Measurements from ENCODE around the gene ABTB2. TPM values are rescaled to one million over a fixed set of nuclear protein-coding genes. Genes with fewer than 3 reads are reported as not detected.

ABTB2 gene
- total and polyA plus RNA-seq, 10 of the 15 experiments (the other 5 are each of a cell fraction or from before 2014, with no cell fraction given): 0.13 to 2.1 (median 0.72) TPM

- TF ChIP-seq, protein P1, sequence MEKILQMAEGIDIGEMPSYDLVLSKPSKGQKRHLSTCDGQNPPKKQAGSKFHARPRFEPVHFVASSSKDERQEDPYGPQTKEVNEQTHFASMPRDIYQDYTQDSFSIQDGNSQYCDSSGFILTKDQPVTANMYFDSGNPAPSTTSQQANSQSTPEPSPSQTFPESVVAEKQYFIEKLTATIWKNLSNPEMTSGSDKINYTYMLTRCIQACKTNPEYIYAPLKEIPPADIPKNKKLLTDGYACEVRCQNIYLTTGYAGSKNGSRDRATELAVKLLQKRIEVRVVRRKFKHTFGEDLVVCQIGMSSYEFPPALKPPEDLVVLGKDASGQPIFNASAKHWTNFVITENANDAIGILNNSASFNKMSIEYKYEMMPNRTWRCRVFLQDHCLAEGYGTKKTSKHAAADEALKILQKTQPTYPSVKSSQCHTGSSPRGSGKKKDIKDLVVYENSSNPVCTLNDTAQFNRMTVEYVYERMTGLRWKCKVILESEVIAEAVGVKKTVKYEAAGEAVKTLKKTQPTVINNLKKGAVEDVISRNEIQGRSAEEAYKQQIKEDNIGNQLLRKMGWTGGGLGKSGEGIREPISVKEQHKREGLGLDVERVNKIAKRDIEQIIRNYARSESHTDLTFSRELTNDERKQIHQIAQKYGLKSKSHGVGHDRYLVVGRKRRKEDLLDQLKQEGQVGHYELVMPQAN (conservative IDR thresholded peaks at IDR 0.05): no peak
Measured at GRCh38 chr11:34261095-34261494, 96.7 kb downstream of the ABTB2 start (continued).

DNA sequence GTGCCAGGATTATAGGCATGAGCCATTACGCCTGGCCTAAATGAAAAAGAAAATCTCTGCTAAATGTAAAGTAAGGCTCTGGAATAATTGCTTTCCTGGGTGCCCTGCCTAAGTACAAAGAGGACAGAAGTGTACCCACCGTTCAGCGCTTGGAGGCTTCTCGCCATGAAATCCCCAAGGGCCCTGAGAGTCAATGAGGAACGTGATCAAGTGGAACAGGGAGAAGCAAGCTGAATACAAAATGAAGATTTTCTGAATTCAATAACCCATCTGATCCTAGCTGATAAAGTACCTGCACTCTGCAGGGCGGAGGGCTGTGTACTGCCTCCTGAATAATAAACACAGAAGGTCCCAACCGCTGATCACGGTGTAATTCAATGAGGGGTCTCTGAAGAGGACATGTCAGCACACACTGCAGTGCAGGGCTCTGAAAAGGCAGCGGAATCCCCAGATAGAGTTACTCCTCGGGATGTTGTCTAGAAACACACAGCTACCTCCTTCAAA is 97.7 kb downstream of the ABTB2 start:
- Histone ChIP-seq H3K4me3 (no peak overlapping the region), H3K4me1 (ENCODE audit: control insufficient read depth, insufficient read depth, low read length) (no peaks in the 10 kb centered on the region), H2AFZ (ENCODE audit: control insufficient read depth, low read depth, low read length) (no peak overlapping the region), H3K27ac (ENCODE audit: control insufficient read depth, insufficient read depth) (no peak overlapping the region), H3K79me2 (ENCODE audit: control insufficient read depth, insufficient read depth, low read length) (no peaks in the 10 kb centered on the region), H3K27me3 (replicated peaks in 1 of 2; ENCODE audit: control insufficient read depth in 2 of 2, insufficient read depth in 2 of 2, low read length in 1 of 2) (no peaks in the 10 kb centered on the region), H3K9ac (ENCODE audit: control insufficient read depth, insufficient read depth, low read length) (no peak overlapping the region), H3K36me3 (ENCODE audit: control insufficient read depth in 2 of 2, insufficient read depth in 2 of 2, low read length in 1 of 2) (no peaks in the 10 kb centered on the region), H3K4me2 (ENCODE audit: control insufficient read depth, insufficient read depth) (no peak overlapping the region), H4K20me1 (ENCODE audit: control insufficient read depth, insufficient read depth) (no peaks in the 10 kb centered on the region), H3K9me3 (replicated peaks; ENCODE audit: control insufficient read depth, insufficient read depth, low read length) (no peaks in the 10 kb centered on the region)
- ATAC-seq (no peak), DNase-seq (ENCODE audit: low read depth, low spot score) (no peak), FAIRE-seq (no peak)
- ChIA-PET SMC1A (ENCODE audit: uncharacterized antibody, unreplicated experiment) (interaction anchor here (1.1 to 1.6 kb wide), 3 partner anchors 10 to 95 kb away, joined by 4 read pairs; no protein-coding TSS in a partner anchor), CTCF (interaction anchor here (1.1 to 1.8 kb wide), 3 partner anchors 58 to 91 kb away, joined by 3 to 6 read pairs (median 4); no protein-coding TSS in a partner anchor), RAD21 (ENCODE audit: unreplicated experiment) (no interaction called here), POLR2A (interaction anchor here (0.6 to 1.5 kb wide), 3 partner anchors 12 to 1160 kb away, joined by 3 to 4 read pairs (median 3); no protein-coding TSS in a partner anchor)
- in situ Hi-C loops (cut with MboI): no loop called here
- WGBS (ENCODE audit: insufficient coverage, insufficient replicate concordance, low lambda C conversion rate, missing lambda C conversion rate): 73% methylated on average over 10 of the region's 10 CpGs
- intact Hi-C loops (cut with micrococcal nuclease; ENCODE audit: unreplicated experiment): no loop called here
- BruUV-seq (replicated peaks): no TSS peak
- TF ChIP-seq SUZ12 (IDR thresholded peaks at IDR 0.05; ENCODE audit: unreplicated experiment) (no peak), RAD21 (IDR thresholded peaks at IDR 0.05; ENCODE audit: insufficient read depth, low read depth, low read length) (no peak), BCL3 (IDR thresholded peaks at IDR 0.05; ENCODE audit: borderline replicate concordance, insufficient read depth, low read depth, low read length, poor library complexity, severe bottlenecking) (no peak), NFYA (IDR thresholded peaks at IDR 0.05; ENCODE audit: borderline replicate concordance, low read depth, low read length) (no peak), GATAD2B (conservative IDR thresholded peaks at IDR 0.05; ENCODE audit: low read depth) (no peak), TCF12 (IDR thresholded peaks at IDR 0.05; ENCODE audit: low read depth, low read length) (no peak), CREB1 (IDR thresholded peaks at IDR 0.05; ENCODE audit: low read depth) (no peak), BMI1 (IDR thresholded peaks at IDR 0.05; ENCODE audit: borderline replicate concordance) (no peak), IKZF2 (IDR thresholded peaks at IDR 0.05) (no peak), ETV6 (conservative IDR thresholded peaks at IDR 0.05 in 1 of 2, IDR thresholded peaks at IDR 0.05 in 1 of 2; ENCODE audit: borderline replicate concordance in 1 of 2, low read depth in 1 of 2) (no peak), RFX5 (IDR thresholded peaks at IDR 0.05; ENCODE audit: low read depth, low read length) (no peak), NFYB (IDR thresholded peaks at IDR 0.05; ENCODE audit: insufficient read depth, low read depth, low read length) (no peak), FOS (IDR thresholded peaks at IDR 0.05; ENCODE audit: borderline replicate concordance, extremely low read depth, insufficient read length) (no peak), SMAD1 (IDR thresholded peaks at IDR 0.05; ENCODE audit: low read depth, partially characterized antibody) (no peak), CBFB (IDR thresholded peaks at IDR 0.05; ENCODE audit: low read depth) (no peak)
- TF ChIP-seq, protein P2, sequence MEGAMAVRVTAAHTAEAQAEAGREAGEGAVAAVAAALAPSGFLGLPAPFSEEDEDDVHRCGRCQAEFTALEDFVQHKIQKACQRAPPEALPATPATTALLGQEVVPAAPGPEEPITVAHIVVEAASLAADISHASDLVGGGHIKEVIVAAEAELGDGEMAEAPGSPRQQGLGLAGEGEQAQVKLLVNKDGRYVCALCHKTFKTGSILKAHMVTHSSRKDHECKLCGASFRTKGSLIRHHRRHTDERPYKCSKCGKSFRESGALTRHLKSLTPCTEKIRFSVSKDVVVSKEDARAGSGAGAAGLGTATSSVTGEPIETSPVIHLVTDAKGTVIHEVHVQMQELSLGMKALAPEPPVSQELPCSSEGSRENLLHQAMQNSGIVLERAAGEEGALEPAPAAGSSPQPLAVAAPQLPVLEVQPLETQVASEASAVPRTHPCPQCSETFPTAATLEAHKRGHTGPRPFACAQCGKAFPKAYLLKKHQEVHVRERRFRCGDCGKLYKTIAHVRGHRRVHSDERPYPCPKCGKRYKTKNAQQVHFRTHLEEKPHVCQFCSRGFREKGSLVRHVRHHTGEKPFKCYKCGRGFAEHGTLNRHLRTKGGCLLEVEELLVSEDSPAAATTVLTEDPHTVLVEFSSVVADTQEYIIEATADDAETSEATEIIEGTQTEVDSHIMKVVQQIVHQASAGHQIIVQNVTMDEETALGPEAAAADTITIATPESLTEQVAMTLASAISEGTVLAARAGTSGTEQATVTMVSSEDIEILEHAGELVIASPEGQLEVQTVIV (IDR thresholded peaks at IDR 0.05; ENCODE audit: borderline replicate concordance, partially characterized antibody): no peak
